ENCODE measurements around the gene NHEJ1. TPM values are rescaled to one million over a fixed set of nuclear protein-coding genes. Genes with fewer than 3 reads are reported as not detected.

NHEJ1 gene
- polyA plus RNA-seq, 3 donors = 12.6 to 20.9 (median 20.3) TPM

- Mint-ChIP-seq H3K27me3 (ENCODE audit: low read depth in 3 of 3) (peaks cover 0 to 1% (median 0%) of the 10 kb centered on the region in 3 donors), H3K9me3 (no peaks in the 10 kb centered on the region), H3K4me1 (peaks cover 20% of the 10 kb centered on the region), H3K36me3 (peaks cover 15 to 21% of the 10 kb centered on the region in 2 donors), H3K27ac (no peak overlapping the region), H3K4me3 (no peak overlapping the region)
- 94% methylated on average over 3 of the region's 5 CpGs for WGBS (ENCODE audit: insufficient coverage)
- Histone ChIP-seq H3K27me3 (ENCODE audit: control insufficient read depth in 2 of 2, insufficient read depth in 2 of 2, low read length in 2 of 2) (no peaks in the 10 kb centered on the region), H3K79me2 (ENCODE audit: insufficient read depth, low read length) (no peaks in the 10 kb centered on the region), H3K36me3 (replicated peaks in 1 of 2; ENCODE audit: control insufficient read depth in 1 of 2, insufficient read depth in 2 of 2, low read length in 2 of 2) (no peaks in the 10 kb centered on the region), H3K9ac (ENCODE audit: insufficient read depth, low read length, poor library complexity, severe bottlenecking) (no peak overlapping the region), H3K4me2 (replicated peaks; ENCODE audit: extremely low read depth, low read length, poor library complexity, severe bottlenecking) (no peak overlapping the region), H2AFZ (ENCODE audit: insufficient read depth, low read depth, low read length, poor library complexity, severe bottlenecking) (no peak overlapping the region), H4K20me1 (ENCODE audit: insufficient read depth, low read length) (peaks cover 44% of the 10 kb centered on the region), H3K4me3 (replicated peaks in 1 of 3; ENCODE audit: low read depth in 2 of 3, low read length in 3 of 3) (no peak overlapping the region), H3K9me3 (replicated peaks in 1 of 2; ENCODE audit: control insufficient read depth in 1 of 2, insufficient read depth in 1 of 2, low read length in 2 of 2) (no peaks in the 10 kb centered on the region), H3K27ac (ENCODE audit: low read depth in 1 of 2, low read length in 2 of 2) (no peak overlapping the region), H3K4me1 (ENCODE audit: control insufficient read depth in 1 of 2, insufficient read depth in 2 of 2, low read length in 2 of 2) (peaks cover 8 to 9% of the 10 kb centered on the region in 2 donors)
- DNase-seq = no peak
- intact Hi-C loops (cut with micrococcal nuclease) = no loop called here
- TF ChIP-seq CTCF (IDR thresholded peaks at IDR 0.05) = no peak
Measured at GRCh38 chr2:219122202-219122980, 38.2 kb downstream of the NHEJ1 start.

- H4K20me1 ChIP-seq (ENCODE audit: insufficient read depth, low read length) = peaks cover 26% of the 10 kb centered on the region
- TF ChIP-seq CTCF (IDR thresholded peaks at IDR 0.05) = no peak
- no peak overlapping the region for H3K4me3 Mint-ChIP-seq
Measured at GRCh38 chr2:219120082-219120481, 40.5 kb downstream of the NHEJ1 start.

More at GRCh38 chr2:219120082-219120481, 40.5 kb downstream of the NHEJ1 start:
- no peaks in the 10 kb centered on the region for H3K9me3 Mint-ChIP-seq
- no peak overlapping the region for H2AFZ ChIP-seq (ENCODE audit: insufficient read depth, low read depth, low read length, poor library complexity, severe bottlenecking)
- peaks cover 6 to 15% of the 10 kb centered on the region in 2 donors for H3K36me3 Mint-ChIP-seq
- no peak overlapping the region for H3K27ac Mint-ChIP-seq
- no peak for DNase-seq
- H3K4me1 ChIP-seq (ENCODE audit: control insufficient read depth in 1 of 2, insufficient read depth in 2 of 2, low read length in 2 of 2) = peaks cover 8 to 9% of the 10 kb centered on the region in 2 donors
- H3K79me2 ChIP-seq (ENCODE audit: insufficient read depth, low read length) = no peaks in the 10 kb centered on the region
- H3K27me3 Mint-ChIP-seq (ENCODE audit: low read depth in 3 of 3) = peaks cover 0 to 2% (median 0%) of the 10 kb centered on the region in 3 donors
- no peak overlapping the region for H3K4me2 ChIP-seq (replicated peaks; ENCODE audit: extremely low read depth, low read length, poor library complexity, severe bottlenecking)
- no peaks in the 10 kb centered on the region for H3K9me3 ChIP-seq (replicated peaks in 1 of 2; ENCODE audit: control insufficient read depth in 1 of 2, insufficient read depth in 1 of 2, low read length in 2 of 2)
- no peak overlapping the region for H3K4me3 ChIP-seq (replicated peaks in 1 of 3; ENCODE audit: low read depth in 2 of 3, low read length in 3 of 3)
- no peak overlapping the region for H3K27ac ChIP-seq (ENCODE audit: low read depth in 1 of 2, low read length in 2 of 2)
- intact Hi-C loops (cut with micrococcal nuclease) = no loop called here
- peaks cover 16% of the 10 kb centered on the region for H3K4me1 Mint-ChIP-seq
- no peaks in the 10 kb centered on the region for H3K36me3 ChIP-seq (replicated peaks in 1 of 2; ENCODE audit: control insufficient read depth in 1 of 2, insufficient read depth in 2 of 2, low read length in 2 of 2)
- no peak overlapping the region for H3K9ac ChIP-seq (ENCODE audit: insufficient read depth, low read length, poor library complexity, severe bottlenecking)
- no peaks in the 10 kb centered on the region for H3K27me3 ChIP-seq (ENCODE audit: control insufficient read depth in 2 of 2, insufficient read depth in 2 of 2, low read length in 2 of 2)
